ENCODE results near the gene VPREB3.

DNA sequence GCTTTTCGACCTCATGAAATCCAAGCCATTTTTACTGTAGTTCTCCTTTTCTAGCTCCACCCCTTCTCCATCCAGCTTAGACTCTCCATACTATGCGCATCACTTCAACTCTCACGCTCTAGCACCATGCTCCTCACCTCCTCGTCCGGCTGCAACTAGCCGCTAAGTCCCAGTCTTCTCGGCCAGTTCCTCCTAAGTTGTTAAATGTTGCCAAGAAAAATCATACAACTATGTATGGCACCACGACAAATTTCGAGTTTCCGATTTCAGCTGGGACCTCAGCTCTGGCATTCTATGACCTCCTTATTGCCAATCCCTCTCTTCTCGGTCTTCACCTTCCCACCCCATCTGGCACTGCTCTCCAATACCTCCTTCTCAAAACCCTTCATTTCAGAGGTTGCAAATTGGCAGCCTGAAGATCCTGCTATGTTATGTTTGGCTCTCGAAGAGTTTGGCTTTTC, 4.4 kb downstream of the VPREB3 start:
- TF ChIP-seq, protein P1, sequence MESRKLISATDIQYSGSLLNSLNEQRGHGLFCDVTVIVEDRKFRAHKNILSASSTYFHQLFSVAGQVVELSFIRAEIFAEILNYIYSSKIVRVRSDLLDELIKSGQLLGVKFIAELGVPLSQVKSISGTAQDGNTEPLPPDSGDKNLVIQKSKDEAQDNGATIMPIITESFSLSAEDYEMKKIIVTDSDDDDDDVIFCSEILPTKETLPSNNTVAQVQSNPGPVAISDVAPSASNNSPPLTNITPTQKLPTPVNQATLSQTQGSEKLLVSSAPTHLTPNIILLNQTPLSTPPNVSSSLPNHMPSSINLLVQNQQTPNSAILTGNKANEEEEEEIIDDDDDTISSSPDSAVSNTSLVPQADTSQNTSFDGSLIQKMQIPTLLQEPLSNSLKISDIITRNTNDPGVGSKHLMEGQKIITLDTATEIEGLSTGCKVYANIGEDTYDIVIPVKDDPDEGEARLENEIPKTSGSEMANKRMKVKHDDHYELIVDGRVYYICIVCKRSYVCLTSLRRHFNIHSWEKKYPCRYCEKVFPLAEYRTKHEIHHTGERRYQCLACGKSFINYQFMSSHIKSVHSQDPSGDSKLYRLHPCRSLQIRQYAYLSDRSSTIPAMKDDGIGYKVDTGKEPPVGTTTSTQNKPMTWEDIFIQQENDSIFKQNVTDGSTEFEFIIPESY (IDR thresholded peaks at IDR 0.05; ENCODE audit: extremely low read depth, insufficient replicate concordance, low read length), result no peak
- TF ChIP-seq, protein P2, sequence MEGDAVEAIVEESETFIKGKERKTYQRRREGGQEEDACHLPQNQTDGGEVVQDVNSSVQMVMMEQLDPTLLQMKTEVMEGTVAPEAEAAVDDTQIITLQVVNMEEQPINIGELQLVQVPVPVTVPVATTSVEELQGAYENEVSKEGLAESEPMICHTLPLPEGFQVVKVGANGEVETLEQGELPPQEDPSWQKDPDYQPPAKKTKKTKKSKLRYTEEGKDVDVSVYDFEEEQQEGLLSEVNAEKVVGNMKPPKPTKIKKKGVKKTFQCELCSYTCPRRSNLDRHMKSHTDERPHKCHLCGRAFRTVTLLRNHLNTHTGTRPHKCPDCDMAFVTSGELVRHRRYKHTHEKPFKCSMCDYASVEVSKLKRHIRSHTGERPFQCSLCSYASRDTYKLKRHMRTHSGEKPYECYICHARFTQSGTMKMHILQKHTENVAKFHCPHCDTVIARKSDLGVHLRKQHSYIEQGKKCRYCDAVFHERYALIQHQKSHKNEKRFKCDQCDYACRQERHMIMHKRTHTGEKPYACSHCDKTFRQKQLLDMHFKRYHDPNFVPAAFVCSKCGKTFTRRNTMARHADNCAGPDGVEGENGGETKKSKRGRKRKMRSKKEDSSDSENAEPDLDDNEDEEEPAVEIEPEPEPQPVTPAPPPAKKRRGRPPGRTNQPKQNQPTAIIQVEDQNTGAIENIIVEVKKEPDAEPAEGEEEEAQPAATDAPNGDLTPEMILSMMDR (IDR thresholded peaks at IDR 0.05 in 2 of 3, conservative IDR thresholded peaks at IDR 0.05 in 1 of 3; ENCODE audit: borderline replicate concordance in 1 of 3, insufficient read depth in 1 of 3, low read depth in 2 of 3, low read length in 2 of 3), result no peak
- TF ChIP-seq SRF (IDR thresholded peaks at IDR 0.05; ENCODE audit: low read depth), result no peak
- TF ChIP-seq EZH2 (IDR thresholded peaks at IDR 0.05), result no peak
- TF ChIP-seq POLR2AphosphoS5 (IDR thresholded peaks at IDR 0.05; ENCODE audit: low read depth, low read length), result no peak

Measured in HCT116 (cell line).